Sigmoid colon (tissue), 7 donors: Measurements from ENCODE around the gene RASD2. TPM values are rescaled to one million over a fixed set of nuclear protein-coding genes. Genes with fewer than 3 reads are reported as not detected.

Source experiments
- DNase-seq: peaks from one replicate; pipeline ENCODE4 v3.0.0-alpha.2; 2019
- H3K27ac ChIP-seq, 4 donors: fragments of 200-600 bp; sonication (generic); one replicate each; pipeline ENCODE4 v1.5.1; 2016 to 2019; ENCODE audit warnings: mild to moderate bottlenecking in 1 of 4
- H3K27me3 ChIP-seq, 3 donors: fragments of 200-600 bp; sonication (generic); one replicate each; pipeline ENCODE4 v1.5.1; 2019; ENCODE audit warnings: mild to moderate bottlenecking in 1 of 3
- H3K36me3 ChIP-seq, 4 donors: fragments of 200-600 bp; sonication (generic); one replicate each; pipeline ENCODE4 v1.5.1; 2016 to 2019
- H3K4me1 ChIP-seq, 4 donors: fragments of 200-600 bp; sonication (generic); one replicate each; pipeline ENCODE4 v1.5.1; 2017 to 2019
- H3K4me3 ChIP-seq, 4 donors: fragments of 200-600 bp; sonication (generic); one replicate each; pipeline ENCODE4 v1.5.1; 2017 to 2019; ENCODE audit warnings: mild to moderate bottlenecking in 2 of 4, moderate library complexity in 1 of 4
- H3K9me3 ChIP-seq, 4 donors: fragments of 200-600 bp in 3 of 4; sonication (generic) in 3 of 4; one replicate each; pipeline versions ENCODE4 v1.5.1 to v1.6.1; 2013 to 2019
- CTCF ChIP-seq, 4 experiments: fragments of 450-650 bp in 3 of 4; fragments of 200-600 bp in 1 of 4; IDR thresholded peaks; one replicate each; pipeline ENCODE4 v1.5.1; 2016 to 2019; ENCODE audit warnings: antibody characterized with exemption in 4 of 4, mild to moderate bottlenecking in 3 of 4, moderate library complexity in 2 of 4
- EP300 ChIP-seq, 4 donors: sonication (generic); formaldehyde crosslinking; IDR thresholded peaks; one replicate each; pipeline ENCODE4 v1.6.1; 2017; ENCODE audit warnings: antibody characterized with exemption in 4 of 4
- POLR2A ChIP-seq, 2 donors: fragments of 450-650 bp; IDR thresholded peaks; one replicate each; pipeline ENCODE4 v1.6.1; 2016; ENCODE audit warnings: antibody characterized with exemption in 2 of 2, mild to moderate bottlenecking in 2 of 2, moderate library complexity in 2 of 2
- POLR2AphosphoS5 ChIP-seq, 4 donors: sonication (generic); formaldehyde crosslinking; IDR thresholded peaks; one replicate each; pipeline ENCODE4 v1.6.1; 2017; ENCODE audit warnings: antibody characterized with exemption in 4 of 4
- WGBS, 2 donors: extraction: QIAGEN DNeasy Blood & Tissue Kit; methylation state at CpG; one replicate each; pipeline ENCODE4 v1.1.7; 2013; 5-methylcytosine and 5-hydroxymethylcytosine counted together
- intact Hi-C: fragments of 100-400 bp; cut with DNase I; formaldehyde crosslinking; loops from one replicate; pipeline ENCODE4 v1.15.1; 2023
- polyA plus RNA-seq, 3 donors: library from polyadenylated mRNA; stranded (reverse); fragments of 200-250 nt; gene quantifications; one replicate each; pipeline ENCODE4 v1.2.3, GENCODE V29; 2013
- total RNA-seq, 4 donors: library from RNA; depleted of rRNA; stranded (reverse); fragments of >200 nt; gene quantifications; one replicate each; pipeline ENCODE4 v1.1.0, GENCODE V29; 2016
- donor health status: healthy with polysubstance abuse.
- donor health status: Bipolar disorder and iron deficiency.
- donor health status: healthy.

The RASD2 gene
- total and polyA plus RNA-seq, 7 donors = 6.6 to 22.8 (median 12.0) TPM

- peaks cover 0 to 62% (median 40%) of the 10 kb centered on the region in 4 donors for H3K4me1 ChIP-seq
- DNase-seq = no peak
- H3K36me3 ChIP-seq = no peaks in the 10 kb centered on the region
- no peak overlapping the region for H3K4me3 ChIP-seq
- no peak for TF ChIP-seq POLR2AphosphoS5 (IDR thresholded peaks at IDR 0.05)
- no peak for TF ChIP-seq POLR2A (IDR thresholded peaks at IDR 0.05)
- TF ChIP-seq EP300 (IDR thresholded peaks at IDR 0.05) = no peak
- TF ChIP-seq CTCF (IDR thresholded peaks at IDR 0.05) = no peak
- H3K9me3 ChIP-seq = no peaks in the 10 kb centered on the region
- peak overlapping the region in 3 of 4 donors; percentile 48 to 74 (median 73) for H3K27ac ChIP-seq
- intact Hi-C loops = loop anchor here (2.0 kb wide), 1 partner anchor 36 kb away; no protein-coding TSS in a partner anchor
- no peaks in the 10 kb centered on the region for H3K27me3 ChIP-seq
These were observed 46.1 kb downstream of the RASD2 start for GRCh38 chr22:35586771-35587170.

- no peak for TF ChIP-seq CTCF (IDR thresholded peaks at IDR 0.05)
- TF ChIP-seq POLR2A (IDR thresholded peaks at IDR 0.05) = no peak
- TF ChIP-seq EP300 (IDR thresholded peaks at IDR 0.05) = peak in 2 of 4 donors; percentile 72 to 83
- TF ChIP-seq POLR2AphosphoS5 (IDR thresholded peaks at IDR 0.05) = peak; percentile 43 to 94 (median 88)
- DNase-seq = peak; percentile 86
- Histone ChIP-seq H3K4me1 (peaks cover 0 to 62% (median 40%) of the 10 kb centered on the region in 4 donors), H3K27ac (peak overlapping the region; percentile 46 to 74 (median 60)), H3K27me3 (no peaks in the 10 kb centered on the region), H3K36me3 (no peaks in the 10 kb centered on the region), H3K9me3 (no peaks in the 10 kb centered on the region), H3K4me3 (no peak overlapping the region)
- intact Hi-C loops = loop anchor here (2.0 kb wide), 1 partner anchor 35 kb away; no protein-coding TSS in a partner anchor
- 45 to 69% methylated on average over 6 of the region's 6 CpGs for WGBS, 2 donors
These were observed 46.8 kb downstream of the RASD2 start for GRCh38 chr22:35587447-35587870.

- DNase-seq = no peak
- Histone ChIP-seq H3K4me3 (no peak overlapping the region), H3K27me3 (no peaks in the 10 kb centered on the region), H3K4me1 (peaks cover 0 to 62% (median 40%) of the 10 kb centered on the region in 4 donors), H3K36me3 (no peaks in the 10 kb centered on the region), H3K27ac (peak overlapping the region; percentile 46 to 74 (median 60)), H3K9me3 (no peaks in the 10 kb centered on the region)
- intact Hi-C loops = loop anchor here (2.0 kb wide), 1 partner anchor 35 kb away; no protein-coding TSS in a partner anchor
- no peak for TF ChIP-seq POLR2AphosphoS5 (IDR thresholded peaks at IDR 0.05)
- no peak for TF ChIP-seq EP300 (IDR thresholded peaks at IDR 0.05)
- no peak for TF ChIP-seq POLR2A (IDR thresholded peaks at IDR 0.05)
- no peak for TF ChIP-seq CTCF (IDR thresholded peaks at IDR 0.05)
- 70 to 83% methylated on average over 5 of the region's 5 CpGs for WGBS, 2 donors
These were observed 47.3 kb downstream of the RASD2 start for GRCh38 chr22:35587896-35588295.

GRCh38 chr22:35589071-35589755 is 48.6 kb downstream of the RASD2 start:
- Histone ChIP-seq H3K9me3 (no peaks in the 10 kb centered on the region), H3K4me3 (no peak overlapping the region), H3K4me1 (peaks cover 0 to 65% (median 47%) of the 10 kb centered on the region in 4 donors), H3K36me3 (no peaks in the 10 kb centered on the region), H3K27me3 (no peaks in the 10 kb centered on the region), H3K27ac (peak overlapping the region; percentile 46 to 74 (median 60))
- intact Hi-C loops = no loop called here
- DNase-seq = peak; percentile 80
- TF ChIP-seq POLR2A (IDR thresholded peaks at IDR 0.05) = no peak
- TF ChIP-seq POLR2AphosphoS5 (IDR thresholded peaks at IDR 0.05) = peak in 3 of 4 donors; percentile 18 to 45 (median 26)
- no peak for TF ChIP-seq CTCF (IDR thresholded peaks at IDR 0.05)
- TF ChIP-seq EP300 (IDR thresholded peaks at IDR 0.05) = no peak
- WGBS, 2 donors = 76 to 82% methylated on average over 11 of the region's 11 CpGs
